ENCODE results near the gene TLCD2.

DNA sequence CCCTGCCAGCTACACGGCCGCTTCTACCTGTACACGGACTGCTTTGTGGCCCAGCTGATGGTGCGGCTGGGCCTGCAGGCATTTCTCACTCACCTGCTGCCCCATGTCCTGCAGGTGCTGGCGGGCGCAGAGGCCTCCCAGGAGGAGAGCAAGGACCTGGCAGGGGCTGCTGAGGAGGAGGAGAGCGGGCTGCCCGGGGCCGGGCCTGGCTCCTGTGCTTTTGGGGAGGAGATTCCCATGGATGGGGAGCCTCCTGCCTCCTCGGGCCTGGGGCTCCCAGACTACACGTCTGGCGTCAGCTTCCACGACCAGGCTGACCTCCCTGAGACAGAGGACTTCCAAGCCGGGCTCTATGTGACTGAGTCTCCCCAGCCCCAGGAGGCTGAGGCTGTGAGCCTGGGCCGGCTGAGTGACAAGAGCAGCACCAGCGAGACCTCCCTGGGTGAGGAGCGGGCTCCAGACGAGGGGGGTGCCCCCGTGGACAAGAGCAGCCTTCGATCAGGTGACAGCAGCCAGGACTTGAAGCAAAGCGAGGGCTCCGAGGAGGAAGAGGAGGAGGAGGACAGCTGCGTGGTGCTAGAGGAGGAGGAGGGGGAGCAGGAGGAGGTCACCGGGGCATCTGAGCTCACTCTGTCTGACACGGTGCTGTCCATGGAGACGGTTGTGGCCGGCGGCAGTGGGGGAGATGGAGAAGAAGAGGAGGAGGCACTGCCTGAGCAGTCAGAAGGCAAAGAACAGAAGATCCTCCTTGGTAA is 17.9 kb upstream of the TLCD2 start:
- TF ChIP-seq, protein P1, sequence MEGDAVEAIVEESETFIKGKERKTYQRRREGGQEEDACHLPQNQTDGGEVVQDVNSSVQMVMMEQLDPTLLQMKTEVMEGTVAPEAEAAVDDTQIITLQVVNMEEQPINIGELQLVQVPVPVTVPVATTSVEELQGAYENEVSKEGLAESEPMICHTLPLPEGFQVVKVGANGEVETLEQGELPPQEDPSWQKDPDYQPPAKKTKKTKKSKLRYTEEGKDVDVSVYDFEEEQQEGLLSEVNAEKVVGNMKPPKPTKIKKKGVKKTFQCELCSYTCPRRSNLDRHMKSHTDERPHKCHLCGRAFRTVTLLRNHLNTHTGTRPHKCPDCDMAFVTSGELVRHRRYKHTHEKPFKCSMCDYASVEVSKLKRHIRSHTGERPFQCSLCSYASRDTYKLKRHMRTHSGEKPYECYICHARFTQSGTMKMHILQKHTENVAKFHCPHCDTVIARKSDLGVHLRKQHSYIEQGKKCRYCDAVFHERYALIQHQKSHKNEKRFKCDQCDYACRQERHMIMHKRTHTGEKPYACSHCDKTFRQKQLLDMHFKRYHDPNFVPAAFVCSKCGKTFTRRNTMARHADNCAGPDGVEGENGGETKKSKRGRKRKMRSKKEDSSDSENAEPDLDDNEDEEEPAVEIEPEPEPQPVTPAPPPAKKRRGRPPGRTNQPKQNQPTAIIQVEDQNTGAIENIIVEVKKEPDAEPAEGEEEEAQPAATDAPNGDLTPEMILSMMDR (IDR thresholded peaks at IDR 0.05): no peak
- TF ChIP-seq POLR2A (IDR thresholded peaks at IDR 0.05): no peak
